Measurements from ENCODE around the gene ETS1. TPM values are rescaled to one million over a fixed set of nuclear protein-coding genes. Genes with fewer than 3 reads are reported as not detected.

Gene ETS1
- polyA plus RNA-seq, 2 of the 4 experiments (the other 2 are of a cell fraction) = 14.5 to 18.8 TPM

DNA sequence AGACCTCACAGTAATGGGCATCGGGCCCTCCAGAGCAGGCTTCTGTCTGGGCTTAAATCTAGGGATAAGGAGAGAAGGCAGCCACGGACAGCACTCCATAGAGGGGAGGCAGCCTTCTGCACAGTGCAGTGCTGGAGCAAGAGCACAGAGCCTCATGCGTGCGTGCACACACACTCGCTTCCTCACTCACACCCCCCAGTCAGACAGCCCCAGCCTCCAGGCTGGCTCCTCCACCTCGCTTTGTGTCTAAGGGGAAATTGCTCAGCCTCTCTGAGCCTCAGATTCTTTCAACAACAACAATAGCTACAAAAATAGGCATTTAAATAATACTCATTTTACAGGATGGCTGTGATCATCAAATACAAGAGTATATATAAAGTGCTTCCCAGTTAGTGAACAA is 26.7 kb upstream of the ETS1 start:
- Histone ChIP-seq H3K4me2 (no peak overlapping the region), H3K4me3 (no peak overlapping the region), H3K9me3 (no peaks in the 10 kb centered on the region), H3K27ac (no peak overlapping the region), H3K4me1 (no peaks in the 10 kb centered on the region)
- WGBS (ENCODE audit: missing lambda C conversion rate) = 52% methylated on average over 6 of the region's 6 CpGs
- POLR2A ChIA-PET = no interaction called here
- TF ChIP-seq CHD2 (IDR thresholded peaks at IDR 0.05; ENCODE audit: low read length, partially characterized antibody) (no peak), E2F6 (IDR thresholded peaks at IDR 0.05; ENCODE audit: borderline replicate concordance, low read depth) (no peak), MAZ (IDR thresholded peaks at IDR 0.05; ENCODE audit: borderline replicate concordance, low read depth, low read length) (no peak), HOXA7 (CRISPR knock-in tag; IDR thresholded peaks at IDR 0.05) (no peak), NFE2L2 (conservative IDR thresholded peaks at IDR 0.05; ENCODE audit: low read length) (no peak), HOXB5 (CRISPR knock-in tag; IDR thresholded peaks at IDR 0.05) (no peak), POLR2A (IDR thresholded peaks at IDR 0.05; ENCODE audit: low read length) (no peak), EP300 (IDR thresholded peaks at IDR 0.05) (no peak), FOXS1 (CRISPR knock-in tag; IDR thresholded peaks at IDR 0.05) (no peak), CBX8 (IDR thresholded peaks at IDR 0.05) (no peak), HDAC2 (IDR thresholded peaks at IDR 0.05) (no peak), ESRRA (IDR thresholded peaks at IDR 0.05; ENCODE audit: borderline replicate concordance, low read length) (no peak)
- TF ChIP-seq, protein P1, sequence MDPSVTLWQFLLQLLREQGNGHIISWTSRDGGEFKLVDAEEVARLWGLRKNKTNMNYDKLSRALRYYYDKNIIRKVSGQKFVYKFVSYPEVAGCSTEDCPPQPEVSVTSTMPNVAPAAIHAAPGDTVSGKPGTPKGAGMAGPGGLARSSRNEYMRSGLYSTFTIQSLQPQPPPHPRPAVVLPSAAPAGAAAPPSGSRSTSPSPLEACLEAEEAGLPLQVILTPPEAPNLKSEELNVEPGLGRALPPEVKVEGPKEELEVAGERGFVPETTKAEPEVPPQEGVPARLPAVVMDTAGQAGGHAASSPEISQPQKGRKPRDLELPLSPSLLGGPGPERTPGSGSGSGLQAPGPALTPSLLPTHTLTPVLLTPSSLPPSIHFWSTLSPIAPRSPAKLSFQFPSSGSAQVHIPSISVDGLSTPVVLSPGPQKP (IDR thresholded peaks at IDR 0.05; ENCODE audit: low read depth, low read length) = no peak
- TF ChIP-seq, protein P2, sequence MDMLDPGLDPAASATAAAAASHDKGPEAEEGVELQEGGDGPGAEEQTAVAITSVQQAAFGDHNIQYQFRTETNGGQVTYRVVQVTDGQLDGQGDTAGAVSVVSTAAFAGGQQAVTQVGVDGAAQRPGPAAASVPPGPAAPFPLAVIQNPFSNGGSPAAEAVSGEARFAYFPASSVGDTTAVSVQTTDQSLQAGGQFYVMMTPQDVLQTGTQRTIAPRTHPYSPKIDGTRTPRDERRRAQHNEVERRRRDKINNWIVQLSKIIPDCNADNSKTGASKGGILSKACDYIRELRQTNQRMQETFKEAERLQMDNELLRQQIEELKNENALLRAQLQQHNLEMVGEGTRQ (IDR thresholded peaks at IDR 0.05) = no peak
- TF ChIP-seq, protein P3, sequence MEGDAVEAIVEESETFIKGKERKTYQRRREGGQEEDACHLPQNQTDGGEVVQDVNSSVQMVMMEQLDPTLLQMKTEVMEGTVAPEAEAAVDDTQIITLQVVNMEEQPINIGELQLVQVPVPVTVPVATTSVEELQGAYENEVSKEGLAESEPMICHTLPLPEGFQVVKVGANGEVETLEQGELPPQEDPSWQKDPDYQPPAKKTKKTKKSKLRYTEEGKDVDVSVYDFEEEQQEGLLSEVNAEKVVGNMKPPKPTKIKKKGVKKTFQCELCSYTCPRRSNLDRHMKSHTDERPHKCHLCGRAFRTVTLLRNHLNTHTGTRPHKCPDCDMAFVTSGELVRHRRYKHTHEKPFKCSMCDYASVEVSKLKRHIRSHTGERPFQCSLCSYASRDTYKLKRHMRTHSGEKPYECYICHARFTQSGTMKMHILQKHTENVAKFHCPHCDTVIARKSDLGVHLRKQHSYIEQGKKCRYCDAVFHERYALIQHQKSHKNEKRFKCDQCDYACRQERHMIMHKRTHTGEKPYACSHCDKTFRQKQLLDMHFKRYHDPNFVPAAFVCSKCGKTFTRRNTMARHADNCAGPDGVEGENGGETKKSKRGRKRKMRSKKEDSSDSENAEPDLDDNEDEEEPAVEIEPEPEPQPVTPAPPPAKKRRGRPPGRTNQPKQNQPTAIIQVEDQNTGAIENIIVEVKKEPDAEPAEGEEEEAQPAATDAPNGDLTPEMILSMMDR (IDR thresholded peaks at IDR 0.05) = no peak
- CTCF ChIA-PET = no interaction called here
- no peak for FAIRE-seq
- ATAC-seq = no peak
- DNase-seq (ENCODE audit: low read depth in 1 of 2, low spot score in 1 of 2) = no peak

- POLR2A ChIA-PET = no interaction called here
- CTCF ChIA-PET = interaction anchor here (1.3 to 2.0 kb wide), 2 partner anchors 9 to 19 kb away, joined by 4 to 5 read pairs; no protein-coding TSS in a partner anchor
- WGBS (ENCODE audit: missing lambda C conversion rate) = 70% methylated on average over 6 of the region's 8 CpGs
- H3K27ac ChIP-seq = no peak overlapping the region
- TF ChIP-seq ZSCAN20 (CRISPR knock-in tag; IDR thresholded peaks at IDR 0.05) (no peak), MYC (IDR thresholded peaks at IDR 0.05; ENCODE audit: borderline replicate concordance, low read length) (no peak), ESRRA (IDR thresholded peaks at IDR 0.05; ENCODE audit: borderline replicate concordance, low read length) (no peak), POLR2A (IDR thresholded peaks at IDR 0.05; ENCODE audit: low read length) (no peak), EP300 (IDR thresholded peaks at IDR 0.05) (no peak), GATA3 (IDR thresholded peaks at IDR 0.05; ENCODE audit: borderline replicate concordance) (no peak), KDM5A (IDR thresholded peaks at IDR 0.05) (no peak), FOXS1 (CRISPR knock-in tag; IDR thresholded peaks at IDR 0.05) (no peak), CEBPB (IDR thresholded peaks at IDR 0.05) (no peak), E2F6 (IDR thresholded peaks at IDR 0.05; ENCODE audit: borderline replicate concordance, low read depth) (no peak), RAD21 (conservative IDR thresholded peaks at IDR 0.05 in 1 of 2, IDR thresholded peaks at IDR 0.05 in 1 of 2) (no peak)
- TF ChIP-seq, protein P3 (IDR thresholded peaks at IDR 0.05) = no peak
- TF ChIP-seq, protein P4, sequence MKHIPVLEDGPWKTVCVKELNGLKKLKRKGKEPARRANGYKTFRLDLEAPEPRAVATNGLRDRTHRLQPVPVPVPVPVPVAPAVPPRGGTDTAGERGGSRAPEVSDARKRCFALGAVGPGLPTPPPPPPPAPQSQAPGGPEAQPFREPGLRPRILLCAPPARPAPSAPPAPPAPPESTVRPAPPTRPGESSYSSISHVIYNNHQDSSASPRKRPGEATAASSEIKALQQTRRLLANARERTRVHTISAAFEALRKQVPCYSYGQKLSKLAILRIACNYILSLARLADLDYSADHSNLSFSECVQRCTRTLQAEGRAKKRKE (CRISPR knock-in tag; IDR thresholded peaks at IDR 0.05; ENCODE audit: low read depth) = no peak
- H3K4me1 ChIP-seq = no peaks in the 10 kb centered on the region
- H3K4me2 ChIP-seq = no peak overlapping the region
- DNase-seq (ENCODE audit: low read depth in 1 of 2, low spot score in 1 of 2) = no peak
- ATAC-seq = no peak
- H3K9me3 ChIP-seq = no peaks in the 10 kb centered on the region
- FAIRE-seq = no peak
- no peak overlapping the region for H3K4me3 ChIP-seq
These were observed 26.1 kb upstream of the ETS1 start for GRCh38 chr11:128613300-128613995.

Measured in A549 (cell line).